Glutamatergic neuron (in vitro differentiated cells): Measurements from ENCODE around the gene ACTA1. TPM values are rescaled to one million over a fixed set of nuclear protein-coding genes. Genes with fewer than 3 reads are reported as not detected.
A peak's percentile ranks its signal among the peaks of the same experiment; 100 is the strongest.

ENCODE experiments used
- DNase-seq: peaks from one replicate; pipeline ENCODE4 v3.0.0; 2022
- H3K27ac Mint-ChIP-seq: one replicate; pipeline ENCODE4 v1.8.0; 2020; ENCODE audit warnings: mild to moderate bottlenecking, mixed read lengths, inconsistent platforms; ENCODE audit not compliant: unreplicated experiment
- H3K27me3 Mint-ChIP-seq: one replicate; pipeline ENCODE4 v1.8.0; 2020; ENCODE audit warnings: mild to moderate bottlenecking, moderate library complexity, mixed read lengths, inconsistent platforms; ENCODE audit not compliant: unreplicated experiment
- H3K36me3 Mint-ChIP-seq: one replicate; pipeline ENCODE4 v1.8.0; 2020; ENCODE audit warnings: mild to moderate bottlenecking, mixed read lengths, inconsistent platforms; ENCODE audit not compliant: unreplicated experiment
- H3K4me1 Mint-ChIP-seq: one replicate; pipeline ENCODE4 v1.8.0; 2020; ENCODE audit warnings: mild to moderate bottlenecking, low read depth, mixed read lengths, inconsistent platforms; ENCODE audit not compliant: unreplicated experiment
- H3K4me3 Mint-ChIP-seq: one replicate; pipeline ENCODE4 v1.8.0; 2020; ENCODE audit warnings: mild to moderate bottlenecking, mixed read lengths, inconsistent platforms; ENCODE audit not compliant: unreplicated experiment
- H3K9me3 Mint-ChIP-seq: one replicate; pipeline ENCODE4 v1.8.0; 2020; ENCODE audit warnings: mild to moderate bottlenecking, moderate library complexity, mixed read lengths, inconsistent platforms; ENCODE audit not compliant: unreplicated experiment
- CTCF ChIP-seq: fragments of 200-600 bp; sonication (generic); IDR thresholded peaks from one replicate; pipeline ENCODE4 v1.5.0; 2021; ENCODE audit not compliant: partially characterized antibody, unreplicated experiment
- total RNA-seq: library from RNA; stranded (reverse); fragmentation: NEBNext Ultra II Directional; extraction: Animal tissue kit (Norgen Biotek cat#: 25700); gene quantifications from one replicate; pipeline ENCODE4 v1.2.1, GENCODE V29; 2021; ENCODE audit not compliant: unreplicated experiment

Gene ACTA1
- total RNA-seq, 1 donor from 2014 or later = 1.9 TPM

DNA sequence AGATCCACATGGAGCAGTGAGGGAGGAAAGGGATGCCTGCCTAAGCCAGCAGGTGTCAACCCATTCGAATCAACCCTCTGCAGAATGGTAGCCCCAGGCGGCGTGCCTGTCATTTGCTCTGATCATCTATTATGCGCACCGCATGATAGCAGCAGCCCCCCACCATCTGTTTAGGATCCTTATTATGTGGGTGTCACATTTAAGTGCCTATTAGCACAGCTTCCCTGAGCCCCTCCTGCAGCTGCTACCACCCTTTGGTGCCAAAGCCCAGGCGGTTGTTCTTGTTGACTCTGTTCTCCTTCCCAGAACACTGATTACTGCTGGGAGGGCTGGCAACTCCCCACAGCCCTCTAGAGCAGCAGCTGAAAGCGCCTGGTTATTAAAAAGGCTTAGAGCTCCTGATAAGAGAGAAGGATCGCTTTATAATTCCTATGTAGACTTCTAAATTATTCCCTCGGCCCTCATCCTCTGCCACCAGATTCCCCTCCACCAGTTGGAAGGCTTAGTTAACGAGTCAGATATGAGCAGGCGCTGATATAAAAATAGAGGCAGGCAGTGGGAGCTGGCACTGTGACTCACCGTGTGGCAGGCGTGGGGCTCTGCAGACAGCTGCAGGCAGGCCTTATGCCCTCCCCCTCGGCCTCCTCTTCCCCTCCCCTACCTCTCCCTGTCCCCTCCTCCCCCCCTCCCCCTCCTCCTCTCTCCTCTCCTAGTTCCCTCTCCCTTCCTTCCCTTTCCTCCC, 23.0 kb downstream of the ACTA1 start:
- no peaks in the 10 kb centered on the region for H3K36me3 Mint-ChIP-seq
- DNase-seq = peak; percentile 79
- H3K27ac Mint-ChIP-seq = peak overlapping the region; percentile 98
- peaks cover 57% of the 10 kb centered on the region for H3K4me1 Mint-ChIP-seq
- peaks cover 16% of the 10 kb centered on the region for H3K9me3 Mint-ChIP-seq
- H3K4me3 Mint-ChIP-seq = peak overlapping the region; percentile 78
- peak; percentile 10 for TF ChIP-seq CTCF
- peaks cover 21% of the 10 kb centered on the region for H3K27me3 Mint-ChIP-seq

- H3K27me3 Mint-ChIP-seq = peaks cover 24% of the 10 kb centered on the region
- H3K4me1 Mint-ChIP-seq = peaks cover 57% of the 10 kb centered on the region
- H3K4me3 Mint-ChIP-seq = peak overlapping the region; percentile 78
- DNase-seq = no peak
- H3K9me3 Mint-ChIP-seq = peaks cover 16% of the 10 kb centered on the region
- no peaks in the 10 kb centered on the region for H3K36me3 Mint-ChIP-seq
- H3K27ac Mint-ChIP-seq = peak overlapping the region; percentile 98
- TF ChIP-seq CTCF = no peak
Observed at GRCh38 chr1:229410370-229410691, 23.6 kb downstream of the ACTA1 start.

- H3K27ac Mint-ChIP-seq = peak overlapping the region; percentile 98
- peaks cover 57% of the 10 kb centered on the region for H3K4me1 Mint-ChIP-seq
- DNase-seq = peak; percentile 26
- TF ChIP-seq CTCF = no peak
- peaks cover 16% of the 10 kb centered on the region for H3K9me3 Mint-ChIP-seq
- peak overlapping the region; percentile 78 for H3K4me3 Mint-ChIP-seq
- H3K36me3 Mint-ChIP-seq = no peaks in the 10 kb centered on the region
- peaks cover 24% of the 10 kb centered on the region for H3K27me3 Mint-ChIP-seq
Observed at GRCh38 chr1:229409616-229410369, 24.1 kb downstream of the ACTA1 start.

GRCh38 chr1:229408458-229409037, 25.3 kb downstream of the ACTA1 start:
- Mint-ChIP-seq H3K4me1 (peaks cover 50% of the 10 kb centered on the region), H3K36me3 (no peaks in the 10 kb centered on the region), H3K9me3 (peaks cover 13% of the 10 kb centered on the region), H3K4me3 (peak overlapping the region; percentile 82), H3K27me3 (peaks cover 23% of the 10 kb centered on the region), H3K27ac (peak overlapping the region; percentile 89)
- peak; percentile 83 for DNase-seq
- no peak for TF ChIP-seq CTCF
